K562 (cell line): ENCODE measurements around the gene METTL15. TPM values are rescaled to one million over a fixed set of nuclear protein-coding genes. Genes with fewer than 3 reads are reported as not detected.
"Not testable (repeated sequence)": the region's sequence is repeated elsewhere in the genome, so short reads cannot be mapped to it uniquely, and the experiment has no call there.

Experiments
- ATAC-seq: fragments of 200-7000 bp; cut with Tn5 transposase; 3 replicates; pipeline ENCODE4 v1.9.1; 2020; ENCODE audit warnings: moderate library complexity
- BruUV-seq: library from RNA; stranded (reverse); fragments of 400-500 nt; replicated peaks from 2 replicates; lab custom pipeline; 2021; lab: Mats Ljungman, UMichigan
- CTCF ChIA-PET: fragments of 300-600 bp; formaldehyde crosslinking; extraction: SDS; loops from one replicate; lab custom pipeline; 2021; ENCODE audit warnings: low intra/inter-chr PET ratio; lab: Yijun Ruan, JAX
- POLR2A ChIA-PET: fragments of 300-600, 350-650 bp; sonication (Branson Sonifier 250); formaldehyde crosslinking; extraction: SDS; loops from one replicate; lab custom pipeline; 2021; ENCODE audit warnings: antibody characterized with exemption, inconsistent platforms; lab: Yijun Ruan, JAX
- DNase-seq, 4 experiments: peaks; one replicate each; pipeline versions ENCODE4 v3.0.0 to v3.0.0-alpha.2; 2011 to 2018; ENCODE audit warnings: low spot score in 3 of 4, mixed read lengths in 3 of 4; ENCODE audit errors: extremely low read depth in 1 of 4
- FAIRE-seq: peaks from 2 replicates; lab custom pipeline; 2011; peaks lifted over from hg19 to GRCh38; lab: Jason Lieb, UNC
- H2AFZ ChIP-seq: 2 replicates; pipeline ENCODE4 v1.6.0; 2011; ENCODE audit warnings: low read depth, low read length, control low read depth, inconsistent platforms
- H3K27ac ChIP-seq: fragments of 200-600 bp; 3 replicates; pipeline ENCODE4 v1.8.0; 2011; ENCODE audit warnings: low read depth, mild to moderate bottlenecking, control low read depth, inconsistent platforms, low read length, moderate library complexity, mixed read lengths; ENCODE audit errors: extremely low read depth
- H3K27me3 ChIP-seq, 2 experiments: fragments of 300-600 bp in 1 of 2; 2 replicates in 1 of 2; 3 replicates in 1 of 2; pipeline versions ENCODE4 v1.6.0 to v1.8.0; 2011; ENCODE audit warnings: inconsistent platforms in 2 of 2, low read length in 2 of 2, mild to moderate bottlenecking in 1 of 2, mixed read lengths in 1 of 2, moderate library complexity in 1 of 2; ENCODE audit not compliant: control insufficient read depth in 2 of 2, insufficient read depth in 2 of 2
- H3K36me3 ChIP-seq: fragments of 300-600 bp; 3 replicates; pipeline ENCODE4 v1.8.0; 2011; ENCODE audit warnings: mild to moderate bottlenecking, low read length, inconsistent platforms; ENCODE audit not compliant: control insufficient read depth, insufficient read depth
- H3K4me1 ChIP-seq, 2 experiments: fragments of 200-600 bp in 1 of 2; replicated peaks in 1 of 2; 2 replicates in 1 of 2; 3 replicates in 1 of 2; pipeline versions ENCODE4 v1.5.1 to v1.8.0; 2011; ENCODE audit warnings: inconsistent platforms in 2 of 2, low read length in 2 of 2, mild to moderate bottlenecking in 1 of 2, mixed read lengths in 1 of 2, moderate library complexity in 1 of 2; ENCODE audit not compliant: control insufficient read depth in 2 of 2, insufficient read depth in 2 of 2
- H3K4me2 ChIP-seq: 2 replicates; pipeline ENCODE4 v1.6.1; 2011; ENCODE audit warnings: low read length, control low read depth, inconsistent platforms, mixed read lengths; ENCODE audit not compliant: insufficient read depth
- H3K4me3 ChIP-seq: fragments of 200-600 bp; sonication (generic), shearing (Covaris generic); 2 replicates; pipeline ENCODE4 v1.5.1; 2016; ENCODE audit warnings: control low read depth, inconsistent platforms
- H3K79me2 ChIP-seq: fragments of 200-600 bp; 3 replicates; pipeline ENCODE4 v1.8.0; 2011; ENCODE audit warnings: low read length, inconsistent platforms; ENCODE audit not compliant: control insufficient read depth, insufficient read depth
- H3K9ac ChIP-seq, 2 experiments: 2 replicates each; pipeline versions ENCODE4 v1.6.0 to v1.6.1; 2011; ENCODE audit warnings: low read depth in 2 of 2, low read length in 2 of 2, control low read depth in 1 of 2, inconsistent platforms in 1 of 2, mild to moderate bottlenecking in 1 of 2, mixed read lengths in 1 of 2; ENCODE audit not compliant: insufficient read depth in 1 of 2
- H3K9me1 ChIP-seq: one replicate; pipeline ENCODE4 v1.6.0; 2011; ENCODE audit warnings: inconsistent platforms, mild to moderate bottlenecking, low read length, moderate library complexity; ENCODE audit not compliant: control insufficient read depth, insufficient read depth
- H3K9me3 ChIP-seq: replicated peaks from 2 replicates; pipeline ENCODE4 v1.5.1; 2011; ENCODE audit warnings: low read depth, low read length, inconsistent platforms; ENCODE audit not compliant: control insufficient read depth, insufficient read depth
- H4K20me1 ChIP-seq: replicated peaks from 2 replicates; pipeline ENCODE4 v1.6.1; 2011; ENCODE audit warnings: low read length, inconsistent platforms, mixed read lengths; ENCODE audit not compliant: control insufficient read depth, insufficient read depth
- ATF1 ChIP-seq, 2 experiments: fragments of 450-650 bp in 1 of 2; IDR thresholded peaks; 2 replicates each; pipeline ENCODE4 v1.6.1; 2016; ENCODE audit warnings: missing compliant biosample characterization in 1 of 2, missing genetic modification characterization in 1 of 2
- FOXK2 ChIP-seq, 2 experiments: fragments of 450-650 bp; IDR thresholded peaks in 1 of 2; conservative IDR thresholded peaks in 1 of 2; 2 replicates each; pipeline ENCODE4 v1.6.1; 2016; ENCODE audit warnings: low read depth in 2 of 2, mild to moderate bottlenecking in 1 of 2
- GABPA ChIP-seq: fragments of 200-800 bp; sonication (Bioruptor generic); conservative IDR thresholded peaks from 2 replicates; pipeline ENCODE4 v1.6.1; 2016; ENCODE audit warnings: low read depth, missing genetic modification characterization, missing compliant biosample characterization
- GTF2A2 ChIP-seq: IDR thresholded peaks from 2 replicates; pipeline ENCODE4 v1.6.1; 2016; ENCODE audit warnings: mild to moderate bottlenecking, missing genetic modification characterization, missing compliant biosample characterization
- ILK ChIP-seq: fragments of 450-650 bp; IDR thresholded peaks from 2 replicates; pipeline ENCODE4 v1.6.1; 2016; ENCODE audit warnings: missing genetic modification characterization, low read depth, mild to moderate bottlenecking, missing compliant biosample characterization, moderate library complexity, borderline replicate concordance
- JUND ChIP-seq, 2 experiments: IDR thresholded peaks; 2 replicates in 1 of 2; 3 replicates in 1 of 2; pipeline ENCODE4 v1.6.1; 2011; ENCODE audit warnings: borderline replicate concordance in 2 of 2, low read depth in 2 of 2, low read length in 2 of 2, improper control_type of control experiment in 1 of 2, missing biosample characterization in 1 of 2, missing genetic modification characterization in 1 of 2, missing genetic modification reagents in 1 of 2
- PCBP1 ChIP-seq: fragments of 200-400 bp; formaldehyde crosslinking; IDR thresholded peaks from 2 replicates; pipeline ENCODE4 v1.6.1; 2018; ENCODE audit warnings: mild to moderate bottlenecking, low read depth, low read length; ENCODE audit not compliant: poor library complexity, severe bottlenecking
- PHF21A ChIP-seq: fragments of 450-650 bp; IDR thresholded peaks from 2 replicates; pipeline ENCODE4 v1.6.1; 2017; ENCODE audit warnings: low read depth, borderline replicate concordance
- PML ChIP-seq: IDR thresholded peaks from 2 replicates; pipeline ENCODE4 v1.6.1; 2012; ENCODE audit warnings: low read length, inconsistent platforms
- RBFOX2 ChIP-seq: fragments of 200-400 bp; formaldehyde crosslinking; IDR thresholded peaks from 2 replicates; pipeline ENCODE4 v1.6.1; 2017; ENCODE audit warnings: low read depth, mild to moderate bottlenecking, low read length, moderate library complexity
- SIN3B ChIP-seq: fragments of 450-650 bp; IDR thresholded peaks from 2 replicates; pipeline ENCODE4 v1.6.1; 2017; ENCODE audit warnings: low read depth, mild to moderate bottlenecking, moderate library complexity
- SMAD4 ChIP-seq: fragments of 250-450 bp; sonication (Bioruptor Pico); conservative IDR thresholded peaks from 2 replicates; pipeline ENCODE4 v1.8.0; 2021; ENCODE audit warnings: inconsistent platforms, mild to moderate bottlenecking, moderate library complexity
- ZNF121 ChIP-seq: sonication (generic); formaldehyde crosslinking; conservative IDR thresholded peaks from 2 replicates; pipeline ENCODE4 v1.8.0; 2022; ENCODE audit warnings: missing genetic modification reagents
- ZNF24 ChIP-seq: fragments of 450-650 bp; IDR thresholded peaks from 2 replicates; pipeline ENCODE4 v1.6.1; 2016
- WGBS: fragments of 100-300 bp; shearing (Covaris generic); methylation state at CpG from one replicate; pipeline ENCODE4 v1.1.6; 2016; ENCODE audit warnings: low coverage, mixed read lengths; ENCODE audit not compliant: insufficient coverage; ENCODE audit errors: missing lambda C conversion rate; 5-methylcytosine and 5-hydroxymethylcytosine counted together
- in situ Hi-C: fragments of 300-500 bp; cut with MboI; formaldehyde crosslinking; loops from 4 replicates; pipeline ENCODE4 v1.15.0; 2018; ENCODE audit warnings: inconsistent platforms, mixed read lengths
- intact Hi-C: fragments of 100-400 bp; cut with micrococcal nuclease; formaldehyde crosslinking; loops from 2 replicates; pipeline ENCODE4 v1.14.2; 2022
- polyA plus RNA-seq, 8 experiments: library from polyadenylated mRNA; depleted of rRNA in 4 of 8; stranded (reverse) in 5 of 8; unstranded in 3 of 8; fragments of >200 nt; fragmentation: Nextera tagmentation in 2 of 8; fragmentation: Illumina TruSeq in 1 of 8; extraction: Ambion mirVana in 2 of 8; extraction: Trizol in 1 of 8; gene quantifications; 2 replicates each; pipeline versions ENCODE4 v1.2.1 to v1.2.3, GENCODE V29; 2011 to 2014; ENCODE audit warnings: inconsistent platforms in 1 of 8, missing spikeins in 1 of 8
- total RNA-seq, 7 experiments: library from RNA; depleted of rRNA in 6 of 7; stranded (reverse); fragments of >200 nt in 6 of 7; fragmentation: Illumina TruSeq in 2 of 7; extraction: Trizol in 2 of 7; gene quantifications; 2 replicates each; pipeline versions ENCODE4 v1.2.1 to v1.2.3, GENCODE V29; 2011 to 2021; ENCODE audit warnings: low replicate concordance in 1 of 7
- TF ChIP-seq, protein P1 (sequence below): sonication (generic); formaldehyde crosslinking; IDR thresholded peaks from 2 replicates; pipeline ENCODE4 v1.9.0; 2022; ENCODE audit warnings: mild to moderate bottlenecking, missing genetic modification reagents

METTL15 gene
- total and polyA plus RNA-seq, 9 of the 15 experiments (the other 6 are each of a cell fraction or from before 2014, with no cell fraction given), result 10.7 to 21.7 (median 15.9) TPM

DNA sequence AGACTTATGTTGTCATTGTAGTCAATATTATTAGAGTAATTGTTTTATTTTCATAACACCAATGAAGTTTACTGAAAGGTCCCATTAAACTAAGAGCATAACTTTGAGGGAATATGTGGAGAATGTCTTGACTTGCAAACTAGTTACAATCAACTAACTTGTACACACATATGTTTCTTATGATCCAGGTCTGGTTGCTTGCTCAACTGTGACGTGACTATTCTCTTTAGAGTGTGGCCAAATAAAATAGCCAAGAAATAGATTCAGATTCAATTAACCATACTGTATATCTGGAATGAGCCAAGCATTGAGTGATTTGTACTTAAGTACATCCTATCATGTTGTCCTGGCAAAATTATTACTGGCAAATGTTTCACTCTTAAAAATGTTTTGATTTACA, 101.7 kb downstream of the METTL15 start (continued):
- TF ChIP-seq GABPA (tag), result no peak
- TF ChIP-seq, all 486 proteins: peak for 0

DNA sequence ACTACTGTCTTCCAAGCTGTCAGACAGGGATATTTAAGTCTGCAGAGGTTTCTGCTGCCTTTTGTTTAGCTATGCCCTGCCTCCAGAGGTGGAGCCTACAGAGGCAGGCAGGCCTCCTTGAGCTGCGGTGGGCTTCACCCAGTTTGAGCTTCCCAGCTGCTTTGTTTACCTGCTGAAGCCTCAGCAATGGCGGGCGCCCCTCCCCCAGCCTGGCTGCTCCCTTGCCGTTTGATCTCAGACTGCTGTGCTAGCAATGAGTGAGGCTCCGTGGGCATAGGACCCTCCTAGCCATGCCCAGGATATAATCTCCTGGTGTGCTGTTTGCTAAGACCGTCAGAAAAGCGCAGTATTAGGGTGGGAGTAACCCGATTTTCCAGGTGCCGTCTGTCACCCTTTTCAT, 113.9 kb downstream of the METTL15 start:
- H3K79me2 ChIP-seq, POLR2A ChIA-PET, intact Hi-C loops, H3K36me3 ChIP-seq, H2AFZ ChIP-seq, H4K20me1 ChIP-seq, H3K9ac ChIP-seq, H3K9me3 ChIP-seq, H3K4me3 ChIP-seq, DNase-seq, H3K27ac ChIP-seq, FAIRE-seq, ATAC-seq, H3K27me3 ChIP-seq, H3K4me1 ChIP-seq, H3K4me2 ChIP-seq, CTCF ChIA-PET, in situ Hi-C loops, H3K9me1 ChIP-seq, BruUV-seq: not testable (repeated sequence)
- WGBS, result 79% methylated on average over 5 of the region's 9 CpGs

DNA sequence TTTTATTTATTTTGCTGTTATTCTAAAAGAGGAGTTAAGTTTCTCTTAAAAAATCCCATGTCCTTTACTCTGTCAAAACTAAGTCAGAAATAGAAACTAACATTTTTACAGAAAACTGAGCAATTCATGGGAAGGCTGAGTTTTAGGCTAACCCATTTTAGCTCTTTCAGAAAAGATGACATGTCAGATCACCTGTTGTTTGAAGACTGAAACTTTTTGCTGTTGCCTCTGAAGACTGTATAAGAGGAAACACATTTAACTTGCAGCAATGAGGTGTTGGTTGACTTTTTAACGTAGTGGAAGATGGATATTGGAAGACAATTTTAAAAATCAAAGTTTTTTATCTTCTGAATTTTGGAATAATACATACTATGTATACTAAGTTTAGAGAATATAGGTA, 115.4 kb downstream of the METTL15 start:
- intact Hi-C loops (no loop called here), in situ Hi-C loops (no loop called here)
- Histone ChIP-seq H3K4me1 (no peaks in the 10 kb centered on the region), H2AFZ (no peak overlapping the region), H3K36me3 (no peaks in the 10 kb centered on the region), H3K79me2 (no peaks in the 10 kb centered on the region), H3K9me1 (no peaks in the 10 kb centered on the region), H4K20me1 (no peaks in the 10 kb centered on the region), H3K9me3 (no peaks in the 10 kb centered on the region), H3K4me3 (no peak overlapping the region), H3K27ac (no peak overlapping the region), H3K27me3 (no peaks in the 10 kb centered on the region), H3K9ac (no peak overlapping the region), H3K4me2 (no peak overlapping the region)
- FAIRE-seq, result no peak
- no peak for DNase-seq
- ATAC-seq, result no peak
- 50% methylated on average over 1 of the region's 1 CpG for WGBS
- BruUV-seq, result no TSS peak
- ChIA-PET POLR2A (no interaction called here), CTCF (no interaction called here)
- TF ChIP-seq SMAD4 (CRISPR knock-in tag) (no peak), ILK (tag) (no peak), PHF21A (no peak), PCBP1 (no peak), RBFOX2 (no peak), SIN3B (no peak), JUND (IDR thresholded peaks at IDR 0.05; ENCODE audit: borderline replicate concordance, low read depth, low read length) (no peak), JUND (tag; IDR thresholded peaks at IDR 0.05; ENCODE audit: borderline replicate concordance, low read depth, low read length) (no peak), GTF2A2 (no peak), PML (no peak), ZNF121 (CRISPR knock-in tag) (no peak), ATF1 (CRISPR knock-in tag; IDR thresholded peaks at IDR 0.05) (no peak), ATF1 (tag; IDR thresholded peaks at IDR 0.05) (no peak), ZNF24 (no peak), FOXK2 (conservative IDR thresholded peaks at IDR 0.05 in 1 of 2, IDR thresholded peaks at IDR 0.05 in 1 of 2; ENCODE audit: low read depth in 2 of 2) (no peak)
- TF ChIP-seq, protein P1, sequence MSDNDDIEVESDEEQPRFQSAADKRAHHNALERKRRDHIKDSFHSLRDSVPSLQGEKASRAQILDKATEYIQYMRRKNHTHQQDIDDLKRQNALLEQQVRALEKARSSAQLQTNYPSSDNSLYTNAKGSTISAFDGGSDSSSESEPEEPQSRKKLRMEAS (CRISPR knock-in tag), result no peak
